ENCODE data around the gene MPPED2. TPM values are rescaled to one million over a fixed set of nuclear protein-coding genes. Genes with fewer than 3 reads are reported as not detected.

MPPED2 gene
- total RNA-seq, 1 experiment from 2014 or later, result not detected

DNA sequence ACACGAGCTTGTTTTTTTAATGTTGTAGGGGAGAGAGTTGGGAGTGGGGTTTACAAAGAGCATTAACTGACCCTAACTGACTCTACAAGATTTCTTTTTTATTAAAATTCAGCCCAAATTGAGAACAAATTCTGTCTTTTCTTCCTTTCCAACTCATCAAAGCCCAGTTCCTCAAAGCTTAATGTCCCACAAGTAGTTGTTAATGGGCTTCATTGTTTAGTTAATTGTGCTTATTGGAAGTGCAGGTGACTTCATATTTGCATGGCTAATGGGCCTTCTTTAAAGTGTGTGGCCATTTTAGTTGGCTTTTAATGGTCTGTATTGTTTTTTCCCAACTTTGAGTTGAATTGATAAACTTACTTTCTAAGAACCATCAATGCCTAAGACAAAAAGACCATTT lies 39.8 kb downstream of the MPPED2 start:
- Histone ChIP-seq H4K20me1 (ENCODE audit: insufficient read depth) (no peaks in the 10 kb centered on the region), H3K9me3 (ENCODE audit: control insufficient read depth in 1 of 2, insufficient read depth in 1 of 2, low read depth in 1 of 2, low read length in 2 of 2) (no peaks in the 10 kb centered on the region), H2AFZ (ENCODE audit: low read depth, low read length, poor library complexity, severe bottlenecking) (no peak overlapping the region), H3K4me1 (ENCODE audit: control insufficient read depth in 1 of 2, insufficient read depth in 2 of 2, low read length in 2 of 2) (no peaks in the 10 kb centered on the region), H3K36me3 (ENCODE audit: control insufficient read depth in 1 of 2, insufficient read depth in 2 of 2, low read length in 2 of 2) (no peaks in the 10 kb centered on the region), H3K4me2 (ENCODE audit: low read length) (no peak overlapping the region), H3K4me3 (replicated peaks in 1 of 2; ENCODE audit: low read depth in 1 of 2, low read length in 2 of 2) (no peak overlapping the region), H3K9ac (ENCODE audit: low read length) (no peak overlapping the region), H3K9me2 (ENCODE audit: insufficient read depth) (no peaks in the 10 kb centered on the region), H3K27ac (ENCODE audit: low read depth, low read length) (no peak overlapping the region), H3K27me3 (ENCODE audit: insufficient read depth, low read length) (peaks cover 26% of the 10 kb centered on the region), H3K79me2 (ENCODE audit: insufficient read depth, low read length) (no peaks in the 10 kb centered on the region)
- DNase-seq (ENCODE audit: low read depth, low spot score) (no peak), ATAC-seq (no peak)
- ChIA-PET RAD21 (ENCODE audit: low non-redundant PET in 1 of 2, low total read pairs in 2 of 2, uncharacterized antibody in 2 of 2, unreplicated experiment in 2 of 2) (no interaction called here), CTCF (no interaction called here), POLR2A (no interaction called here)
- BruUV-seq (replicated peaks), result no TSS peak
- TF ChIP-seq, protein P1, sequence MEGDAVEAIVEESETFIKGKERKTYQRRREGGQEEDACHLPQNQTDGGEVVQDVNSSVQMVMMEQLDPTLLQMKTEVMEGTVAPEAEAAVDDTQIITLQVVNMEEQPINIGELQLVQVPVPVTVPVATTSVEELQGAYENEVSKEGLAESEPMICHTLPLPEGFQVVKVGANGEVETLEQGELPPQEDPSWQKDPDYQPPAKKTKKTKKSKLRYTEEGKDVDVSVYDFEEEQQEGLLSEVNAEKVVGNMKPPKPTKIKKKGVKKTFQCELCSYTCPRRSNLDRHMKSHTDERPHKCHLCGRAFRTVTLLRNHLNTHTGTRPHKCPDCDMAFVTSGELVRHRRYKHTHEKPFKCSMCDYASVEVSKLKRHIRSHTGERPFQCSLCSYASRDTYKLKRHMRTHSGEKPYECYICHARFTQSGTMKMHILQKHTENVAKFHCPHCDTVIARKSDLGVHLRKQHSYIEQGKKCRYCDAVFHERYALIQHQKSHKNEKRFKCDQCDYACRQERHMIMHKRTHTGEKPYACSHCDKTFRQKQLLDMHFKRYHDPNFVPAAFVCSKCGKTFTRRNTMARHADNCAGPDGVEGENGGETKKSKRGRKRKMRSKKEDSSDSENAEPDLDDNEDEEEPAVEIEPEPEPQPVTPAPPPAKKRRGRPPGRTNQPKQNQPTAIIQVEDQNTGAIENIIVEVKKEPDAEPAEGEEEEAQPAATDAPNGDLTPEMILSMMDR (IDR thresholded peaks at IDR 0.05 in 2 of 3, conservative IDR thresholded peaks at IDR 0.05 in 1 of 3; ENCODE audit: borderline replicate concordance in 1 of 3, insufficient read depth in 1 of 3, low read depth in 2 of 3, low read length in 2 of 3), result no peak
- TF ChIP-seq FOSL1 (IDR thresholded peaks at IDR 0.05; ENCODE audit: low read depth) (no peak), YY1 (IDR thresholded peaks at IDR 0.05; ENCODE audit: extremely low read depth, insufficient replicate concordance, low read depth, low read length) (no peak), SP1 (IDR thresholded peaks at IDR 0.05; ENCODE audit: low read depth) (no peak), ATF3 (IDR thresholded peaks at IDR 0.05) (no peak), REST (IDR thresholded peaks at IDR 0.05; ENCODE audit: low read depth) (no peak), EZH2phosphoT487 (IDR thresholded peaks at IDR 0.05; ENCODE audit: borderline replicate concordance) (no peak)
- TF ChIP-seq, protein P2, sequence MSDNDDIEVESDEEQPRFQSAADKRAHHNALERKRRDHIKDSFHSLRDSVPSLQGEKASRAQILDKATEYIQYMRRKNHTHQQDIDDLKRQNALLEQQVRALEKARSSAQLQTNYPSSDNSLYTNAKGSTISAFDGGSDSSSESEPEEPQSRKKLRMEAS (IDR thresholded peaks at IDR 0.05), result no peak
- TF ChIP-seq, protein P3, sequence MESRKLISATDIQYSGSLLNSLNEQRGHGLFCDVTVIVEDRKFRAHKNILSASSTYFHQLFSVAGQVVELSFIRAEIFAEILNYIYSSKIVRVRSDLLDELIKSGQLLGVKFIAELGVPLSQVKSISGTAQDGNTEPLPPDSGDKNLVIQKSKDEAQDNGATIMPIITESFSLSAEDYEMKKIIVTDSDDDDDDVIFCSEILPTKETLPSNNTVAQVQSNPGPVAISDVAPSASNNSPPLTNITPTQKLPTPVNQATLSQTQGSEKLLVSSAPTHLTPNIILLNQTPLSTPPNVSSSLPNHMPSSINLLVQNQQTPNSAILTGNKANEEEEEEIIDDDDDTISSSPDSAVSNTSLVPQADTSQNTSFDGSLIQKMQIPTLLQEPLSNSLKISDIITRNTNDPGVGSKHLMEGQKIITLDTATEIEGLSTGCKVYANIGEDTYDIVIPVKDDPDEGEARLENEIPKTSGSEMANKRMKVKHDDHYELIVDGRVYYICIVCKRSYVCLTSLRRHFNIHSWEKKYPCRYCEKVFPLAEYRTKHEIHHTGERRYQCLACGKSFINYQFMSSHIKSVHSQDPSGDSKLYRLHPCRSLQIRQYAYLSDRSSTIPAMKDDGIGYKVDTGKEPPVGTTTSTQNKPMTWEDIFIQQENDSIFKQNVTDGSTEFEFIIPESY (IDR thresholded peaks at IDR 0.05; ENCODE audit: extremely low read depth, insufficient replicate concordance, low read length), result no peak
- intact Hi-C loops (cut with micrococcal nuclease), result loop anchor here (10.0 kb wide), 1 partner anchor 62 kb away; no protein-coding TSS in a partner anchor
